Neural cell (in vitro differentiated cells): Measurements from ENCODE around the gene AZGP1. TPM values are rescaled to one million over a fixed set of nuclear protein-coding genes. Genes with fewer than 3 reads are reported as not detected.
"Not testable (repeated sequence)": the region's sequence is repeated elsewhere in the genome, so short reads cannot be mapped to it uniquely, and the experiment has no call there.

ENCODE experiments used
- H2AFZ ChIP-seq: fragments of 200-600, 300-800 bp; sonication (generic), shearing (Covaris generic); 2 replicates; pipeline ENCODE4 v1.6.0; 2014; ENCODE audit warnings: low read depth, mild to moderate bottlenecking, antibody characterized with exemption, low read length, moderate library complexity
- H3F3A ChIP-seq: fragments of 200-600 bp; shearing (Covaris generic); 2 replicates; pipeline ENCODE4 v1.6.1; 2016; ENCODE audit warnings: mild to moderate bottlenecking, moderate library complexity, mixed read lengths, antibody characterized with exemption, low read length; ENCODE audit not compliant: insufficient read depth, poor library complexity, severe bottlenecking
- H3K27ac ChIP-seq: fragments of 200-600, 300-800 bp; sonication (generic), shearing (Covaris generic); 2 replicates; pipeline ENCODE4 v1.5.1; 2014; ENCODE audit warnings: mild to moderate bottlenecking, low read length, moderate library complexity
- H3K27me3 ChIP-seq: fragments of 300-800, 200-600 bp; sonication (generic), shearing (Covaris generic); 2 replicates; pipeline ENCODE4 v1.6.0; 2014; ENCODE audit warnings: mild to moderate bottlenecking, low read depth, low read length, moderate library complexity; ENCODE audit not compliant: insufficient read depth
- H3K36me3 ChIP-seq: fragments of 300-800, 200-600 bp; sonication (generic), shearing (Covaris generic); 2 replicates; pipeline ENCODE4 v1.5.1; 2014; ENCODE audit warnings: mild to moderate bottlenecking, antibody characterized with exemption, low read length, moderate library complexity; ENCODE audit not compliant: insufficient read depth
- H3K4me2 ChIP-seq: fragments of 300-800, 200-600 bp; sonication (generic), shearing (Covaris generic); 2 replicates; pipeline ENCODE4 v1.6.0; 2014; ENCODE audit warnings: mild to moderate bottlenecking, low read length
- H3K4me3 ChIP-seq: fragments of 300-800, 200-600 bp; sonication (generic), shearing (Covaris generic); 2 replicates; pipeline ENCODE4 v1.5.1; 2014; ENCODE audit warnings: mild to moderate bottlenecking, low read length, moderate library complexity
- H3K79me2 ChIP-seq: fragments of 200-600 bp; shearing (Covaris generic); replicated peaks from 2 replicates; pipeline ENCODE4 v1.6.0; 2014; ENCODE audit warnings: mild to moderate bottlenecking, low read length, moderate library complexity; ENCODE audit not compliant: insufficient read depth
- H3K9ac ChIP-seq: fragments of 300-800, 200-600 bp; sonication (generic), shearing (Covaris generic); 2 replicates; pipeline ENCODE4 v1.6.1; 2016; ENCODE audit warnings: mild to moderate bottlenecking, low read length, mixed read lengths
- H3K9me2 ChIP-seq: fragments of 200-600 bp; shearing (Covaris generic); 2 replicates; pipeline ENCODE4 v1.6.1; 2016; ENCODE audit warnings: mild to moderate bottlenecking, low read length, mixed read lengths; ENCODE audit not compliant: insufficient read depth
- H3K9me3 ChIP-seq: fragments of 200-600, 300-800 bp; sonication (generic), shearing (Covaris generic); 2 replicates; pipeline ENCODE4 v1.6.1; 2016; ENCODE audit warnings: mild to moderate bottlenecking, mixed run types, low read length, moderate library complexity, mixed read lengths
- H4K20me1 ChIP-seq: fragments of 200-600 bp; shearing (Covaris generic); 2 replicates; pipeline ENCODE4 v1.6.1; 2016; ENCODE audit warnings: mild to moderate bottlenecking, mixed run types; ENCODE audit not compliant: insufficient read depth
- CTCF ChIP-seq: fragments of 450-650 bp; IDR thresholded peaks from 2 replicates; pipeline ENCODE4 v1.5.1; 2014; ENCODE audit warnings: antibody characterized with exemption, mild to moderate bottlenecking, moderate library complexity; ENCODE audit not compliant: poor library complexity, severe bottlenecking
- EP300 ChIP-seq: fragments of 450-650 bp; conservative IDR thresholded peaks from 2 replicates; pipeline ENCODE4 v1.6.1; 2014; ENCODE audit warnings: antibody characterized with exemption, mild to moderate bottlenecking, moderate library complexity; ENCODE audit not compliant: poor library complexity, severe bottlenecking
- EZH2 ChIP-seq: fragments of 200-600, 300-800 bp; shearing (Covaris generic), sonication (generic); IDR thresholded peaks from 2 replicates; pipeline ENCODE4 v1.6.1; 2014; ENCODE audit warnings: antibody characterized with exemption, low read length, borderline replicate concordance, mild to moderate bottlenecking; ENCODE audit not compliant: insufficient read depth, poor library complexity, severe bottlenecking
- MXI1 ChIP-seq: fragments of 450-650 bp; conservative IDR thresholded peaks from 2 replicates; pipeline ENCODE4 v1.6.1; 2014; ENCODE audit warnings: antibody characterized with exemption, mild to moderate bottlenecking; ENCODE audit not compliant: poor library complexity, severe bottlenecking
- POLR2AphosphoS5 ChIP-seq: IDR thresholded peaks from 2 replicates; pipeline ENCODE4 v1.6.1; 2012
- RAD21 ChIP-seq: fragments of 450-650 bp; conservative IDR thresholded peaks from 2 replicates; pipeline ENCODE4 v1.6.1; 2014; ENCODE audit warnings: antibody characterized with exemption, mild to moderate bottlenecking, moderate library complexity
- REST ChIP-seq: IDR thresholded peaks from 2 replicates; pipeline ENCODE4 v1.6.1; 2012; ENCODE audit warnings: borderline replicate concordance
- SMC3 ChIP-seq: fragments of 450-650 bp; conservative IDR thresholded peaks from 2 replicates; pipeline ENCODE4 v1.6.1; 2014; ENCODE audit warnings: antibody characterized with exemption, mild to moderate bottlenecking, moderate library complexity; ENCODE audit not compliant: poor library complexity
- TAF1 ChIP-seq: IDR thresholded peaks from 2 replicates; pipeline ENCODE4 v1.6.1; 2012; ENCODE audit warnings: low read depth
- polyA plus RNA-seq: library from polyadenylated mRNA; depleted of rRNA; stranded (reverse); fragments of >200 nt; gene quantifications from 2 replicates; pipeline ENCODE4 v1.2.3, GENCODE V29; 2014

Gene AZGP1
- polyA plus RNA-seq, 1 donor from 2014 or later: not detected

GRCh38 chr7:99950819-99951218 lies 25.0 kb downstream of the AZGP1 start:
- not testable (repeated sequence) for H3K4me3 ChIP-seq, H3K27ac ChIP-seq, H3K36me3 ChIP-seq, H4K20me1 ChIP-seq, H3K9me2 ChIP-seq, H3K79me2 ChIP-seq, H3K9me3 ChIP-seq, H3K4me2 ChIP-seq, H3F3A ChIP-seq, H3K27me3 ChIP-seq, H3K9ac ChIP-seq, H2AFZ ChIP-seq

GRCh38 chr7:99949645-99950228 lies 26.1 kb downstream of the AZGP1 start:
- H3K79me2 ChIP-seq: no peaks in the 10 kb centered on the region
- no peaks in the 10 kb centered on the region for H3K9me3 ChIP-seq
- H4K20me1 ChIP-seq: no peaks in the 10 kb centered on the region
- H3K27ac ChIP-seq: no peak overlapping the region
- no peak overlapping the region for H3K4me2 ChIP-seq
- H3K36me3 ChIP-seq: no peaks in the 10 kb centered on the region
- no peak for TF ChIP-seq CTCF
- TF ChIP-seq RAD21: no peak
- no peak for TF ChIP-seq REST
- no peak for TF ChIP-seq MXI1
- no peak for TF ChIP-seq EP300
- H3K9me2 ChIP-seq: no peaks in the 10 kb centered on the region
- H3K27me3 ChIP-seq: no peaks in the 10 kb centered on the region
- H2AFZ ChIP-seq: no peak overlapping the region
- no peak overlapping the region for H3K4me3 ChIP-seq
- H3F3A ChIP-seq: no peaks in the 10 kb centered on the region
- H3K9ac ChIP-seq: no peak overlapping the region

GRCh38 chr7:99947608-99948007 lies 28.2 kb downstream of the AZGP1 start:
- H3K4me3 ChIP-seq: no peak overlapping the region
- H3K9me3 ChIP-seq: no peaks in the 10 kb centered on the region
- H3K4me2 ChIP-seq: no peak overlapping the region
- no peak overlapping the region for H3K27ac ChIP-seq
- H3K9ac ChIP-seq: no peak overlapping the region
- no peaks in the 10 kb centered on the region for H4K20me1 ChIP-seq
- no peaks in the 10 kb centered on the region for H3K36me3 ChIP-seq
- no peaks in the 10 kb centered on the region for H3K27me3 ChIP-seq
- no peaks in the 10 kb centered on the region for H3K9me2 ChIP-seq
- H3F3A ChIP-seq: no peaks in the 10 kb centered on the region
- H2AFZ ChIP-seq: no peak overlapping the region
- TF ChIP-seq EP300 (no peak), SMC3 (no peak), RAD21 (no peak), CTCF (no peak), MXI1 (no peak), POLR2AphosphoS5 (no peak), REST (no peak), TAF1 (no peak), EZH2 (no peak)
- H3K79me2 ChIP-seq: no peaks in the 10 kb centered on the region
